HG02852 (cell line): ENCODE results near the gene PSD.
A peak's percentile ranks its signal among the peaks of the same experiment; 100 is the strongest.

Source experiments
- ATAC-seq: cut with Tn5 transposase; IDR thresholded peaks from one replicate; pipeline ENCODE4 v1.9.1; 2021; ENCODE audit warnings: mild to moderate bottlenecking, moderate library complexity; ENCODE audit not compliant: unreplicated experiment

The PSD gene

DNA sequence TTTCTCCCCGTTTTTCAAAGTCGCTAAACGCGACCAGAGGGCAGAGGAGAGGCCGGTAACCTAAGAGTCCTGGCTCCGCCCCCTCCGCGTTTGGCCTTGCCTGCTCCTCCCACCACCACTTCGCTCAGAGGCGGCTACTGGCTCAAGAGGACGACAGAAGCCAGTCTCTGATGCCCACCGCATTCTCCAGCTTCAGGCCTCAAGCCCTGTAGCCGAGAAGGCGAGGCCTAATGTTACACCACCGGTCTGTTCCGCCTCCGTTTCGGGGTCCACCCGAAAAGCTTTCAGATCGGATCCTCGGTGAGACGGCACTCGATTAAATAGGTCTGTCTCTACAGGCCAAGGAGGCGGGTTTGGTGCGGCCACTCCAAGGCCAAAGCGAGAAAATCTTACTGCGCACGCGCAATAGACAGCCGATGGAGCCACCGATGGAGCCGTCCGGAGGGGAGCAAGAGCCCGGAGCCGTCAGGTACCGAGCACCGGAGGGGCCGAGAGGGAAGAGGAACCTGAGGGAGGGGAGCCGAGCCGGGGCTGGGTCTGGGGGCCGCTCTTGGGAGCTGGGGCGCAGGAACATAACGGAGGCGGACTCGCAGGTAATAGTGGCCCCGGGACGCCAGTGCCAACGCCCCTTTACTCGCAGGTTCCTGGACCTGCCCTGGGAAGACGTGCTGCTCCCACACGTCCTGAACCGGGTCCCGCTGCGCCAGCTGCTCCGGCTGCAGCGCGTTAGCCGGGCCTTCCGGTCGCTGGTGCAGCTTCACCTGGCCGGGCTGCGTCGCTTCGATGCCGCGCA is 2.3 kb upstream of the PSD start, which contains the start of gene FBXL15:
Gene FBXL15, plus strand, starts transcription at position 123 of the 793 bp plus-strand sequence. Its CDS starts 294 bp downstream, at position 417.
- ATAC-seq, result peak; percentile 77

- ATAC-seq, result no peak
These were observed 1.7 kb upstream of the PSD start for GRCh38 chr10:102420181-102420713.

DNA sequence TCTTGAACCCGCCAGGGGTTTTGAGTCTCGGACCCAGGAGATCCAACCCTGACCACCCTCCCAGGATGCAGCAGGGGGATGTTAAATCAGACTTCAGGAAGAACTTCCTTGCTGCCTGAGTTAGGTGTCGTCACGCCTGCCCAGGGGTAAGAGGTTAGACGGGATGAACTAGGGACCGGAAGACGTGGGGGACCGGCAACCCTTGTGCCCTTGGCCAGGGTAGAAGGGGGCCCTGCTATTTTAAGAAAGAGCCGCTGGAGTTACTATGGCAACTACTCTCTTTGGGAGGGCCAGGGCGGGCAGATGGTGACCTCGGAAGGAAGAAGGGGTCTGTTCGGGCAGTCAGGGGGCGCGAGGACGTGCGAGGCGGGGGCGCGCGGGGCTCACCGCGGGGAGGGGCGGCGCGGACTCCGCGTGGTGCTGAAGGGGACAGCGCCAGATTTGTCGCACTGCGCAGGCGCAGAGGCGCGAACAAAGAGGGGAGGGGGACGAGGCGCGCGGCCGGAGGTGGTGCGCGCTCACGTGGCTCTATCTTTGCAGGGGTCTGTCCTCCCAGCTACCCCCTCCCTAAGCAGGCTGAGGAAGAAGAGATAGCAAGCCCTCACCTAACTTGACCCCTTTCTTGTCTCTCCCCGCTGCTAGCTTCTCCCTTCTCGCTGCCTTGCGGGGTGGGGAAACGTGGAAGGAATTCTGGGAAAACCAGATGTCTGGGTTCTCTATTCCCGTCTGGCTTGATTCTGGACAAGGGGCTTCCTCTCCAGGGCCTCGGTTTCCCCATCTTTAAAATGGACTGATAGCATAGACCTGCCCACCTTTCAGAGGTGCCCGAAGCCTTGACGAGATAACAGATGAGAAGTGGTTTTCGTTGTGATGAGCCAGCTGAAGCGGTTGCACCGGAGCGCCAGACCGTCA is 940 bp upstream of the PSD start:
- ATAC-seq, result no peak

DNA sequence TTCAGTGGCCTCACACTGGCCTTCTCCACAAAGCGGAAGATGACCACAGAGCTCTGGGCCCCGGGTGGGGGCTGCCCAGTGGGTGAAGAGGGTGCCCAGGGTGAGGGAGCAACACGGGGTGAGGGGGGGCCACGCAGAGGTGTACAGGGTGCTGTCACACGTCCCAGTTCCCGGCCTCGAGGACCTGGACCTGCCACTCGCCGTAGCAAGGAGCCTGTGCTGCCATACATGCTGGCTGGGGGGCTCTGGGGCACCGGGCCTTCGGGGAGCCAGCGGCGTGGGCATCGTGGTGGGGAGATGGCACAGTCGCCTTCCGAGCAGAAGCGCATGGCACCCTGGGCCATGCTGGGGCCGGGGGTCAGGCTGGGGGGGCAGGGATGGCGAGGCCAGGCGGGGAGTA is 1.9 kb downstream of the PSD start:
- no peak for ATAC-seq

- no peak for ATAC-seq
These were observed 2.3 kb downstream of the PSD start for GRCh38 chr10:102416283-102416682.

- no peak for ATAC-seq
These were observed 3.8 kb downstream of the PSD start for GRCh38 chr10:102414749-102415148.

- no peak for ATAC-seq
These were observed 4.6 kb downstream of the PSD start for GRCh38 chr10:102413806-102414561.

GRCh38 chr10:102413053-102413705 is 5.4 kb downstream of the PSD start:
- ATAC-seq, result no peak

DNA sequence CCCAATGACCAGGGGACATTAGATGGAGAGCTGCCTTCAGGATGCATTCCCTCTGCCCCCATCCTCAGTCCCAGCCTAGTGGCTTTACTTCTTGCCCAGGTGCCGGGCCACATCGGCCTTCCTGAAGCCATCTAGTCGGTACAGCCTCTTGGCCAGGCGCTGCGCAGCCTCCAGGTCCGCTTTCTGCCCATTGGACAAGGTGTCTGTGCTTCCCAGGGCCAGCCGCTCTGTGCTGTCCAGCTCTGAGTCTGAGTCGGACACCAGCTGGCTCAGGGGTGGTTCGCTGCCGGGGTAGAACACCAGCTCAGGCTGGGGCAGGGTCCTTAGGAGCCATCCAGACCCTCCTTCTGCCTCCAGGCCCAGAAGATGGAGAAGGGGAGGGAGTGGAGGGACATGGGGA is 6.3 kb downstream of the PSD start:
- no peak for ATAC-seq

- ATAC-seq, result no peak
These were observed 7.0 kb downstream of the PSD start for GRCh38 chr10:102411341-102412255.

GRCh38 chr10:102410429-102411073 is 8.0 kb downstream of the PSD start:
- ATAC-seq, result no peak

- no peak for ATAC-seq
These were observed 8.8 kb downstream of the PSD start for GRCh38 chr10:102409604-102410428.

DNA sequence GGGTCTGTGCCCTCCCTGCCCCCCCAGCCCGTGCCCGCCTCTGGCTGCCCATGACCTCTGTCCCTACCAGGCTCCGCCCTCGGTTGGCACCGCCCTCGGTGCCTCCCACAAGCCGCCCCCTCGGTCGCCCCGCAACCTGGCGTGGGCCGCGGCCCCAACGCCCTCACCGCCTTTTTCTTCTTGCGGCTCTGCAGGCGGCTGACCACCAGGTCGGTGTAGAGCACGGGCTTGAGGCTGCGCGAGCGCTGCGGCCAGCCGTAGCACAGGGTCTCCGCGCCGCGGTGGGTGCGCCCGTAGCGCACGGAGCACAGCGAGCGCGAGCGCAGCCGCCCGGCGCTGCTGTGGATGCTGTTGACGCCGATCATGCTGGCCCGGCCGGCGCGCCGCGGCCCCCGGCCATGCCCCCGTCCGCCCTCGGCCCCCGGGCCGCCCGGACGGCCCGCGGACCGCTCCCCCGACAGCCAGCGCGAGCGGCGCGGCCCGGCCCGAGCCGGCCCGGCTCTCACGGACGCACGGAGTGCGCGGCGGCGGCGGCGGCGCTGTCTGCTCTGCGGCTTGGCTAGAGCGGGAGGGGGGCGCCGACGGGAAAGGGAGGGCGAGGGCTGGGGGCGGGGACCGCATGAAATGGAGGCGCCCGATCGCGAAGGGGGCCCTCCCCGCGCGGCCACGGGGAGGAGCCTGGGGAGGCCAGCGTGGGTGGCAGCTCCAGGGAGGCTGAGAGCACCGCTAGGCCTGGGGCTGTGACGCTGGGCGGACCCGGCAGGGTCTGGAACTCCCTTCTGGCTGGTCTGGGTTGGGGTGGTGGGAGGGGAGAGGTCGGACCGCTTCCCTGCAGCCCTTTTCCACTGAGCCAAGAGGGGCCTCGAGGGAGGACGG is 9.6 kb downstream of the PSD start:
- no peak for ATAC-seq

GRCh38 chr10:102408131-102408727 is 10.4 kb downstream of the PSD start:
- no peak for ATAC-seq

GRCh38 chr10:102407425-102408130 is 11.0 kb downstream of the PSD start:
- ATAC-seq, result no peak

- ATAC-seq, result no peak
These were observed 11.8 kb downstream of the PSD start for GRCh38 chr10:102406815-102407214.
